Measurements from ENCODE around the gene PCSK6. TPM values are rescaled to one million over a fixed set of nuclear protein-coding genes. Genes with fewer than 3 reads are reported as not detected.
A peak's percentile ranks its signal among the peaks of the same experiment; 100 is the strongest.
"Not testable (repeated sequence)": the region's sequence is repeated elsewhere in the genome, so short reads cannot be mapped to it uniquely, and the experiment has no call there.

Gene PCSK6
- total RNA-seq, 1 donor from 2014 or later = 16.6 TPM

DNA sequence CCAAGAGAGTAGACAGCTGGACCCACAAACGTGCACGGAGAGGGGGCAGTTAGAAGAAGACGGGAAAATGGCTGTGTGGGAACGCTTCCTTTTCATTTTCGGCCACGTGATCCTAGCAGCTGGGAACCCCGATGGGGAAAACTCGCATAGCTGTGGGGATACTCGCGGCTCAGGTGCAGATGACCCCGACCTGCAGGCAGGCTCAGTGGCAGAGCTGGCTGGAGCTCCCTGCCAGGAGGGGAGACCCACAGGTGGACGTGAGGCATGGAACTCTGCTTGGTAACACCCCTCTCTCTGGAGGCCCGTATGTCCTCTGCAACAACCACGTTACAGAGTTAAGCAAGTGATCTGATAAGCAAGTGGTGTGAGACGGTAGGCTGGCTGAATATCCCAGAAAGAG is 109.9 kb downstream of the PCSK6 start:
- intact Hi-C loops (cut with DNase I) = no loop called here
- Histone ChIP-seq H3K27me3 (no peaks in the 10 kb centered on the region), H3K27ac (no peak overlapping the region), H3K9me3 (no peaks in the 10 kb centered on the region), H3K4me3 (no peak overlapping the region), H3K4me1 (no peaks in the 10 kb centered on the region), H3K36me3 (no peaks in the 10 kb centered on the region)
- no peak for ATAC-seq
- TF ChIP-seq, protein P1, sequence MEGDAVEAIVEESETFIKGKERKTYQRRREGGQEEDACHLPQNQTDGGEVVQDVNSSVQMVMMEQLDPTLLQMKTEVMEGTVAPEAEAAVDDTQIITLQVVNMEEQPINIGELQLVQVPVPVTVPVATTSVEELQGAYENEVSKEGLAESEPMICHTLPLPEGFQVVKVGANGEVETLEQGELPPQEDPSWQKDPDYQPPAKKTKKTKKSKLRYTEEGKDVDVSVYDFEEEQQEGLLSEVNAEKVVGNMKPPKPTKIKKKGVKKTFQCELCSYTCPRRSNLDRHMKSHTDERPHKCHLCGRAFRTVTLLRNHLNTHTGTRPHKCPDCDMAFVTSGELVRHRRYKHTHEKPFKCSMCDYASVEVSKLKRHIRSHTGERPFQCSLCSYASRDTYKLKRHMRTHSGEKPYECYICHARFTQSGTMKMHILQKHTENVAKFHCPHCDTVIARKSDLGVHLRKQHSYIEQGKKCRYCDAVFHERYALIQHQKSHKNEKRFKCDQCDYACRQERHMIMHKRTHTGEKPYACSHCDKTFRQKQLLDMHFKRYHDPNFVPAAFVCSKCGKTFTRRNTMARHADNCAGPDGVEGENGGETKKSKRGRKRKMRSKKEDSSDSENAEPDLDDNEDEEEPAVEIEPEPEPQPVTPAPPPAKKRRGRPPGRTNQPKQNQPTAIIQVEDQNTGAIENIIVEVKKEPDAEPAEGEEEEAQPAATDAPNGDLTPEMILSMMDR (IDR thresholded peaks at IDR 0.05) = no peak
- DNase-seq = no peak

DNA sequence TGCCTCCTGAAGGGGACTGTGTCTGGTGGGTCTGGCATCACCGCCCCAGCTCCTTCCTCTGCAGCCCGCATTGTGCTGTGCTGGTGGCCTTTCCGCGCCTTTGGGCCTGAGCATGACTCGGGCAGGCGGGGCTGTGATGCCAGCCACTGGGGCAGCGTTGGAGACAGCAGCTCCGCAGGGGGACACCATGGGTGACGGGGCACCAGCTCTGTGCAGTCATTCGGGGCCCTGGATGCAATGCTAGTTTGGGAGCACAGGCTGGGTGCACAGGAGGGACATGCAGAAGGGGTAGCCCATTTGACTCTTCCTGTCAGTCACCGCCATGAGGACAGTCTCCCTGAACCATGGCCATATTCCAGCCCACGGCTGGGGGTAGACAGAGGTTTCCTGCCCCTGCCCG is 110.6 kb downstream of the PCSK6 start:
- intact Hi-C loops (cut with DNase I) = no loop called here
- TF ChIP-seq, protein P1 (IDR thresholded peaks at IDR 0.05) = no peak
- peak; percentile 13 for ATAC-seq
- Histone ChIP-seq H3K4me1 (no peaks in the 10 kb centered on the region), H3K27me3 (no peaks in the 10 kb centered on the region), H3K36me3 (no peaks in the 10 kb centered on the region), H3K9me3 (no peaks in the 10 kb centered on the region), H3K4me3 (no peak overlapping the region), H3K27ac (no peak overlapping the region)
- no peak for DNase-seq

DNA sequence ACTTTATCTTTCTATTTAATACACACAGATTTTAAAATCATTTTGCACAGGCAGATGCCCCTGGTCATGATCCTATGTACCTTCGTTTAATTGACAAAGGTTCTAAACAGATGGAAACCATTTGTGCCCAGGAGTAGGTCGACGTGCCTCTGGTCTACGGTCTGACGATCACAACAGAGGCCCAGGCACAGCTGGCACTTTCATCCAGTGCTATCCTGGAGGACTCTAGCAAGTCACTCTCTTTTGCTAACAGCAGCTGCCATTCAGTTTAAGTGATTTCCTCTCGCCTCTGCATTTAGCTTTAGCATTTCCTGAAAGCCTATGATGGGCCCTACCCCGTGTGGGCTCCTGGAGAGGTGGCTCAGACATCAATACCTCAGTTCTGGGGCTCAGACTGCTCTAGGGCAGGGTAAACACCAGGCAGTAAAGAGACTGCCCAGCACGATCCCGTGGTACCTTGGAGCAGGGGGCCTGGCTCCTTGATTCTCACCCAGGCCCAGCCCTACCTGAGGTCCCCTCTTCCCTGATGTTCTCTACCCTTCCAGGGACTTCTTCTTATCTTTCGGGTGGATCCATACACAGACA is 111.2 kb downstream of the PCSK6 start:
- H3K36me3 ChIP-seq = no peaks in the 10 kb centered on the region
- no peaks in the 10 kb centered on the region for H3K27me3 ChIP-seq
- intact Hi-C loops (cut with DNase I) = no loop called here
- TF ChIP-seq, protein P1 (IDR thresholded peaks at IDR 0.05) = no peak
- no peak overlapping the region for H3K27ac ChIP-seq
- H3K4me1 ChIP-seq = no peaks in the 10 kb centered on the region
- H3K9me3 ChIP-seq = no peaks in the 10 kb centered on the region
- no peak overlapping the region for H3K4me3 ChIP-seq
- DNase-seq (no peak), ATAC-seq (no peak)

DNA sequence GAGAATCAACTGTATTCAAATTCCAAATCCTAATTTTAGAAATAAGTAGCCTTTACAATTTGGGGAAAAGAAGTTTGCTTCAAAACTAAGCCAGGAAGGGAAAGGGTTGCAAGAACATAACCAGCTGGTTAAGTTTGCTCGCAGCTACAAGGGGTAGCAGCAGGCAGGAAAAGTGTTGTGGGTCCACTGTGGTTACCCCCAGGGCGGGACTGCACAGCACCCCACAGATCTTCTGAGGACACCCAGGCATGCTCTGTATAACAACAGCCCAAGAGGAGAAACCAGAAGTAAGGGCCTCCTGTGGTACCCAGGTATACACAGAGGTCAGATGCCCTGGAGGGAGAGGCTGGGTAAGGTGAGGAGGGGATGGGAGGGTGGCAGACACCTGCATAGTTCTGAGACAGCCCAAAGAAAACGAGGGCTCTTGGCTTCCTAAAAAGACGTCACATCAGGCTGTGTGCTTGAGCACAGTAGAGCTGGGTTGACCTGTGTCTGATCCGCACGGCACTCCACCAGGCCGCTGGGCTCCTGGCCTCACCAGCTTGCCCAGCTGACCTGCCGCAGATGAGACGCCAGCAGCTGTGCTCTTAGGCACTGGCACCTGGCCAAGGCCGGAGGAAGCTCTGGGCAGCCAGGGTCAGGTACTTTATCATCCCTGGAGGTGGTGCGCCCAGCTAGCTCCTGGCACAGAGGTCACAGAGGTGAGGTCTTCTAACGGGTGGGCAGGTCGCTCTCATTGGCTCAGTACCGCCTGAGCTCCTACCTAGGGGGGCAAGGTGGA is 112.7 kb downstream of the PCSK6 start:
- DNase-seq = no peak
- Histone ChIP-seq H3K9me3 (no peaks in the 10 kb centered on the region), H3K27me3 (no peaks in the 10 kb centered on the region), H3K4me3 (no peak overlapping the region), H3K4me1 (no peaks in the 10 kb centered on the region), H3K27ac (no peak overlapping the region), H3K36me3 (no peaks in the 10 kb centered on the region)
- intact Hi-C loops (cut with DNase I) = no loop called here
- TF ChIP-seq, protein P1 (IDR thresholded peaks at IDR 0.05) = no peak
- ATAC-seq = no peak

DNA sequence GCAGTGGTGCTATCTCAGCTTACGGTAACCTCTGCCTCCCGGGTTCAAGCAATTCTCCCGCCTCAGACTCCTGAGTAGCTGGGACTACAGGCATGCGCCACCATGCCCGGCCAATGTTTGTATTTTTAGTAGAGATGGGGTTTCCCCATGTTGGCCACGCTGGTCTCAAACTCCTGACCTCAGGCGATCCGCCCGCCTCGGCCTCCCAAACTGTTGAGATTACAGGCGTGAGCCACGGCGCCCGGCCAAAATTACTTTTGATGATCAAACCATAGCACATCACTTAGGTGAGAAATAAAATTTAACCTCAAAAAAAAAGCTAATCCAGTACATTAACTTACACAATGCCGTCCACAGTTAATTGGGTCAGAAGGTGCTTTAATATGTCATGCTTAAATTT is 114.5 kb downstream of the PCSK6 start:
- ATAC-seq; H3K27ac ChIP-seq; H3K36me3 ChIP-seq; H3K27me3 ChIP-seq; intact Hi-C loops (cut with DNase I); DNase-seq; H3K9me3 ChIP-seq; H3K4me3 ChIP-seq; H3K4me1 ChIP-seq: not testable (repeated sequence)

DNA sequence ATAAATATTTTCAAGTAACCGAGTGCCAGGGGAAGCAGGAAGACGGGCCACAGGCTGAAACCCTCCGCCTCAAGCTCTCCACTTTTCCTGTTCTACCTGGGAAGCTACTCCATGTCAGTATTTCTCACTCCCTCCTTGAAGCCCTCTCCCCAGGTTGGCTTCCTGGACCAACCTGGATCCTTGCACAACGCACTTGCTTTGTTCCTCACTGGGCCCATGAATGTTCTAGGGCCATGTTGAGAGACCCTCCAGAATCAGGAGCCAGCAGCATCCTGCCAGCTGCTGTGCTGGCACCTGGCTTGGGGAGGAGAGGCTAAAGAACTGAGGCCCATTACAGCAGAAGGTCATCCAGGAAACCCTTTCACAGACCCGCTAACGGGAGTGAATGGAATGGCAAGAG is 115.2 kb downstream of the PCSK6 start:
- H3K27ac ChIP-seq = no peak overlapping the region
- ATAC-seq (no peak), DNase-seq (no peak)
- H3K4me3 ChIP-seq = no peak overlapping the region
- no peaks in the 10 kb centered on the region for H3K27me3 ChIP-seq
- no peaks in the 10 kb centered on the region for H3K4me1 ChIP-seq
- no peaks in the 10 kb centered on the region for H3K9me3 ChIP-seq
- no peaks in the 10 kb centered on the region for H3K36me3 ChIP-seq
- intact Hi-C loops (cut with DNase I) = no loop called here
- TF ChIP-seq, protein P1 (IDR thresholded peaks at IDR 0.05) = no peak
